Measurements from ENCODE around the gene FLYWCH1.

- TF ChIP-seq CREB1 (CRISPR knock-in tag; IDR thresholded peaks at IDR 0.05) (no peak), MAX (CRISPR knock-in tag; IDR thresholded peaks at IDR 0.05) (no peak), PREB (CRISPR knock-in tag; IDR thresholded peaks at IDR 0.05; ENCODE audit: borderline replicate concordance) (no peak), NR1H2 (CRISPR knock-in tag; IDR thresholded peaks at IDR 0.05) (no peak), MXD4 (CRISPR knock-in tag; IDR thresholded peaks at IDR 0.05; ENCODE audit: borderline replicate concordance) (no peak)
- TF ChIP-seq, protein P1, sequence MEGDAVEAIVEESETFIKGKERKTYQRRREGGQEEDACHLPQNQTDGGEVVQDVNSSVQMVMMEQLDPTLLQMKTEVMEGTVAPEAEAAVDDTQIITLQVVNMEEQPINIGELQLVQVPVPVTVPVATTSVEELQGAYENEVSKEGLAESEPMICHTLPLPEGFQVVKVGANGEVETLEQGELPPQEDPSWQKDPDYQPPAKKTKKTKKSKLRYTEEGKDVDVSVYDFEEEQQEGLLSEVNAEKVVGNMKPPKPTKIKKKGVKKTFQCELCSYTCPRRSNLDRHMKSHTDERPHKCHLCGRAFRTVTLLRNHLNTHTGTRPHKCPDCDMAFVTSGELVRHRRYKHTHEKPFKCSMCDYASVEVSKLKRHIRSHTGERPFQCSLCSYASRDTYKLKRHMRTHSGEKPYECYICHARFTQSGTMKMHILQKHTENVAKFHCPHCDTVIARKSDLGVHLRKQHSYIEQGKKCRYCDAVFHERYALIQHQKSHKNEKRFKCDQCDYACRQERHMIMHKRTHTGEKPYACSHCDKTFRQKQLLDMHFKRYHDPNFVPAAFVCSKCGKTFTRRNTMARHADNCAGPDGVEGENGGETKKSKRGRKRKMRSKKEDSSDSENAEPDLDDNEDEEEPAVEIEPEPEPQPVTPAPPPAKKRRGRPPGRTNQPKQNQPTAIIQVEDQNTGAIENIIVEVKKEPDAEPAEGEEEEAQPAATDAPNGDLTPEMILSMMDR (IDR thresholded peaks at IDR 0.05) = no peak
- TF ChIP-seq, protein P2, sequence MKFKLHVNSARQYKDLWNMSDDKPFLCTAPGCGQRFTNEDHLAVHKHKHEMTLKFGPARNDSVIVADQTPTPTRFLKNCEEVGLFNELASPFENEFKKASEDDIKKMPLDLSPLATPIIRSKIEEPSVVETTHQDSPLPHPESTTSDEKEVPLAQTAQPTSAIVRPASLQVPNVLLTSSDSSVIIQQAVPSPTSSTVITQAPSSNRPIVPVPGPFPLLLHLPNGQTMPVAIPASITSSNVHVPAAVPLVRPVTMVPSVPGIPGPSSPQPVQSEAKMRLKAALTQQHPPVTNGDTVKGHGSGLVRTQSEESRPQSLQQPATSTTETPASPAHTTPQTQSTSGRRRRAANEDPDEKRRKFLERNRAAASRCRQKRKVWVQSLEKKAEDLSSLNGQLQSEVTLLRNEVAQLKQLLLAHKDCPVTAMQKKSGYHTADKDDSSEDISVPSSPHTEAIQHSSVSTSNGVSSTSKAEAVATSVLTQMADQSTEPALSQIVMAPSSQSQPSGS (CRISPR knock-in tag; IDR thresholded peaks at IDR 0.05; ENCODE audit: borderline replicate concordance, low read depth) = no peak
- TF ChIP-seq, protein P3, sequence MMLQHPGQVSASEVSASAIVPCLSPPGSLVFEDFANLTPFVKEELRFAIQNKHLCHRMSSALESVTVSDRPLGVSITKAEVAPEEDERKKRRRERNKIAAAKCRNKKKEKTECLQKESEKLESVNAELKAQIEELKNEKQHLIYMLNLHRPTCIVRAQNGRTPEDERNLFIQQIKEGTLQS (CRISPR knock-in tag; conservative IDR thresholded peaks at IDR 0.05) = no peak
These were observed 5.7 kb upstream of the FLYWCH1 start for GRCh38 chr16:2905988-2906387.

Measured in WTC11 (cell line).